Activated T-cell treated with anti-CD3 and anti-CD28 coated beads for 24 hours (primary cell): ENCODE results near the gene PSG2.
"Not testable (repeated sequence)": the region's sequence is repeated elsewhere in the genome, so short reads cannot be mapped to it uniquely, and the experiment has no call there.

Source experiments
- DNase-seq: peaks from one replicate; pipeline ENCODE4 v3.0.0-alpha.2; 2020; ENCODE audit warnings: low read depth

The PSG2 gene

GRCh38 chr19:43077881-43078280 is 4.6 kb downstream of the PSG2 start:
- not testable (repeated sequence) for DNase-seq

GRCh38 chr19:43062418-43062817 is 20.1 kb downstream of the PSG2 start:
- not testable (repeated sequence) for DNase-seq

GRCh38 chr19:43061326-43061725 is 21.2 kb downstream of the PSG2 start:
- DNase-seq = not testable (repeated sequence)

GRCh38 chr19:43060254-43060653 is 22.2 kb downstream of the PSG2 start:
- DNase-seq = not testable (repeated sequence)

- not testable (repeated sequence) for DNase-seq
Measured at GRCh38 chr19:43059482-43059881, 23.0 kb downstream of the PSG2 start.

- not testable (repeated sequence) for DNase-seq
Measured at GRCh38 chr19:43058440-43058839, 24.1 kb downstream of the PSG2 start.

- DNase-seq = not testable (repeated sequence)
Measured at GRCh38 chr19:43047966-43048365, 34.5 kb downstream of the PSG2 start.

- not testable (repeated sequence) for DNase-seq
Measured at GRCh38 chr19:43046578-43046977, 35.9 kb downstream of the PSG2 start.

GRCh38 chr19:43043492-43044180 is 38.9 kb downstream of the PSG2 start:
- DNase-seq = not testable (repeated sequence)

- not testable (repeated sequence) for DNase-seq
Measured at GRCh38 chr19:43031645-43032044, 50.9 kb downstream of the PSG2 start.

GRCh38 chr19:43028866-43029265 is 53.6 kb downstream of the PSG2 start:
- DNase-seq = no peak

- DNase-seq = not testable (repeated sequence)
Measured at GRCh38 chr19:43027985-43028384, 54.5 kb downstream of the PSG2 start.

- DNase-seq = not testable (repeated sequence)
Measured at GRCh38 chr19:43027061-43027460, 55.4 kb downstream of the PSG2 start.

GRCh38 chr19:43026369-43026768 is 56.1 kb downstream of the PSG2 start, which contains the start of gene PSG11:
PSG11 (minus strand) TSS chr19:43026469; CDS start chr19:43026372, 97 bp downstream.
- not testable (repeated sequence) for DNase-seq

GRCh38 chr19:43022098-43022497 is 60.4 kb downstream of the PSG2 start:
- not testable (repeated sequence) for DNase-seq

- DNase-seq = not testable (repeated sequence)
Measured at GRCh38 chr19:43021629-43022028, 60.9 kb downstream of the PSG2 start.

GRCh38 chr19:43019588-43019987 is 62.9 kb downstream of the PSG2 start:
- DNase-seq = not testable (repeated sequence)
